Mesothelial cell of epicardium (in vitro differentiated cells): Measurements from ENCODE around the gene NT5M. TPM values are rescaled to one million over a fixed set of nuclear protein-coding genes. Genes with fewer than 3 reads are reported as not detected.
"Not testable (repeated sequence)": the region's sequence is repeated elsewhere in the genome, so short reads cannot be mapped to it uniquely, and the experiment has no call there.

Experiments
- DNase-seq, 2 experiments: peaks; one replicate each; pipeline ENCODE4 v3.0.0; 2021; ENCODE audit warnings: low spot score in 2 of 2; ENCODE audit not compliant: unreplicated experiment in 2 of 2
- H3K27ac Mint-ChIP-seq: 2 replicates; pipeline ENCODE4 v1.8.0; 2021; ENCODE audit warnings: mixed read lengths
- H3K27me3 Mint-ChIP-seq: 2 replicates; pipeline ENCODE4 v1.8.0; 2021; ENCODE audit warnings: low read depth, mixed read lengths
- H3K36me3 Mint-ChIP-seq: 2 replicates; pipeline ENCODE4 v1.8.0; 2021; ENCODE audit warnings: mixed read lengths
- H3K4me1 Mint-ChIP-seq: 2 replicates; pipeline ENCODE4 v1.8.0; 2021; ENCODE audit warnings: mixed read lengths
- H3K4me3 Mint-ChIP-seq: 2 replicates; pipeline ENCODE4 v1.8.0; 2021; ENCODE audit warnings: mild to moderate bottlenecking, moderate library complexity, mixed read lengths
- H3K9me3 Mint-ChIP-seq: 2 replicates; pipeline ENCODE4 v1.8.0; 2021; ENCODE audit warnings: mixed read lengths
- CTCF ChIP-seq: fragments of 200-600 bp; sonication (generic); IDR thresholded peaks from one replicate; pipeline ENCODE4 v1.5.0; 2021; ENCODE audit warnings: antibody characterized with exemption; ENCODE audit not compliant: unreplicated experiment
- total RNA-seq: library from RNA; stranded (reverse); gene quantifications from 3 replicates; pipeline ENCODE4 v1.2.1, GENCODE V29; 2021

Gene NT5M
- total RNA-seq, 1 donor from 2014 or later = 4.6 TPM

- no peaks in the 10 kb centered on the region for H3K9me3 Mint-ChIP-seq
- peaks cover 49% of the 10 kb centered on the region for H3K36me3 Mint-ChIP-seq
Observed at GRCh38 chr17:17258998-17259397, 44.2 kb upstream of the NT5M start.

GRCh38 chr17:17264430-17264829 is 38.7 kb upstream of the NT5M start:
- H3K36me3 Mint-ChIP-seq = peaks cover 43% of the 10 kb centered on the region
- no peaks in the 10 kb centered on the region for H3K9me3 Mint-ChIP-seq
- no peaks in the 10 kb centered on the region for H3K27me3 Mint-ChIP-seq
- no peak overlapping the region for H3K27ac Mint-ChIP-seq
- TF ChIP-seq CTCF = no peak
- no peaks in the 10 kb centered on the region for H3K4me1 Mint-ChIP-seq
- no peak for DNase-seq
- H3K4me3 Mint-ChIP-seq = no peak overlapping the region

More at GRCh38 chr17:17258998-17259397, 44.2 kb upstream of the NT5M start:
- Mint-ChIP-seq H3K4me3 (no peak overlapping the region), H3K27ac (no peak overlapping the region), H3K27me3 (no peaks in the 10 kb centered on the region), H3K4me1 (no peaks in the 10 kb centered on the region)
- no peak for TF ChIP-seq CTCF
- no peak for DNase-seq

- H3K9me3 Mint-ChIP-seq = no peaks in the 10 kb centered on the region
- TF ChIP-seq CTCF = peak; percentile 24
- H3K27me3 Mint-ChIP-seq = no peaks in the 10 kb centered on the region
- no peaks in the 10 kb centered on the region for H3K4me1 Mint-ChIP-seq
- no peak for DNase-seq
- peaks cover 29% of the 10 kb centered on the region for H3K36me3 Mint-ChIP-seq
- H3K27ac Mint-ChIP-seq = no peak overlapping the region
- no peak overlapping the region for H3K4me3 Mint-ChIP-seq
Observed at GRCh38 chr17:17269926-17270773, 33.0 kb upstream of the NT5M start.

- no peak overlapping the region for H3K27ac Mint-ChIP-seq
- H3K27me3 Mint-ChIP-seq = no peaks in the 10 kb centered on the region
- no peak overlapping the region for H3K4me3 Mint-ChIP-seq
- DNase-seq = no peak
- no peak for TF ChIP-seq CTCF
- H3K4me1 Mint-ChIP-seq = peaks cover 14% of the 10 kb centered on the region
- peaks cover 13% of the 10 kb centered on the region for H3K36me3 Mint-ChIP-seq
- H3K9me3 Mint-ChIP-seq = no peaks in the 10 kb centered on the region
Observed at GRCh38 chr17:17275971-17276370, 27.2 kb upstream of the NT5M start.

- not testable (repeated sequence) for H3K27me3 Mint-ChIP-seq, H3K9me3 Mint-ChIP-seq, H3K27ac Mint-ChIP-seq, H3K4me3 Mint-ChIP-seq, DNase-seq
- peaks cover 25% of the 10 kb centered on the region for H3K4me1 Mint-ChIP-seq
- H3K36me3 Mint-ChIP-seq = peaks cover 11% of the 10 kb centered on the region
Observed at GRCh38 chr17:17277431-17277830, 25.7 kb upstream of the NT5M start.

GRCh38 chr17:17279316-17279715 is 23.9 kb upstream of the NT5M start:
- H3K4me1 Mint-ChIP-seq = peaks cover 25% of the 10 kb centered on the region
- DNase-seq = no peak
- H3K4me3 Mint-ChIP-seq = peak overlapping the region; percentile 94
- TF ChIP-seq CTCF = no peak
- no peaks in the 10 kb centered on the region for H3K9me3 Mint-ChIP-seq
- H3K36me3 Mint-ChIP-seq = peaks cover 4% of the 10 kb centered on the region
- no peaks in the 10 kb centered on the region for H3K27me3 Mint-ChIP-seq
- H3K27ac Mint-ChIP-seq = peak overlapping the region; percentile 58
